ENCODE results near the gene SPRING1.

The SPRING1 gene

GRCh38 chr12:116739381-116739887 is 1.6 kb upstream of the SPRING1 start:
- DNase-seq (ENCODE audit: low read depth in 2 of 2) = no peak

GRCh38 chr12:116736962-116737773 is 701 bp downstream of the SPRING1 start:
- DNase-seq (ENCODE audit: low read depth in 2 of 2) = no peak

- DNase-seq (ENCODE audit: low read depth in 2 of 2) = no peak
Observed at GRCh38 chr12:116735951-116736599, 1.8 kb downstream of the SPRING1 start.

GRCh38 chr12:116735084-116735483 is 2.8 kb downstream of the SPRING1 start:
- no peak for DNase-seq (ENCODE audit: low read depth in 2 of 2)

- no peak for DNase-seq (ENCODE audit: low read depth in 2 of 2)
Observed at GRCh38 chr12:116734156-116734768, 3.6 kb downstream of the SPRING1 start.

- no peak for DNase-seq (ENCODE audit: low read depth in 2 of 2)
Observed at GRCh38 chr12:116731801-116732200, 6.1 kb downstream of the SPRING1 start.

GRCh38 chr12:116727891-116728290 is 10.0 kb downstream of the SPRING1 start:
- no peak for DNase-seq (ENCODE audit: low read depth in 2 of 2)

- no peak for DNase-seq (ENCODE audit: low read depth in 2 of 2)
Observed at GRCh38 chr12:116727261-116727660, 10.6 kb downstream of the SPRING1 start.

- no peak for DNase-seq (ENCODE audit: low read depth in 2 of 2)
Observed at GRCh38 chr12:116726694-116727093, 11.2 kb downstream of the SPRING1 start.

- DNase-seq (ENCODE audit: low read depth in 2 of 2) = no peak
Observed at GRCh38 chr12:116722245-116722644, 15.6 kb downstream of the SPRING1 start.

GRCh38 chr12:116719731-116720528 is 17.9 kb downstream of the SPRING1 start:
- DNase-seq (ENCODE audit: low read depth in 2 of 2) = no peak

GRCh38 chr12:116718655-116719454 is 19.0 kb downstream of the SPRING1 start:
- DNase-seq (ENCODE audit: low read depth in 2 of 2) = no peak

GRCh38 chr12:116717466-116718437 is 20.1 kb downstream of the SPRING1 start:
- no peak for DNase-seq (ENCODE audit: low read depth in 2 of 2)

GRCh38 chr12:116714175-116714574 is 23.7 kb downstream of the SPRING1 start:
- DNase-seq (ENCODE audit: low read depth in 2 of 2) = no peak

GRCh38 chr12:116713527-116713926 is 24.3 kb downstream of the SPRING1 start:
- DNase-seq (ENCODE audit: low read depth in 2 of 2) = no peak

GRCh38 chr12:116712458-116713303 is 25.2 kb downstream of the SPRING1 start:
- DNase-seq (ENCODE audit: low read depth in 2 of 2) = no peak

GRCh38 chr12:116710370-116711150 is 27.3 kb downstream of the SPRING1 start:
- no peak for DNase-seq (ENCODE audit: low read depth in 2 of 2)

GRCh38 chr12:116709768-116710167 is 28.1 kb downstream of the SPRING1 start:
- no peak for DNase-seq (ENCODE audit: low read depth in 2 of 2)

Data from activated CD8-positive, alpha-beta memory T cell treated with anti-CD3 and anti-CD28 coated beads for 4 hours (primary cell).